Osteoblast (primary cell): ENCODE measurements around the gene AOAH. TPM values are rescaled to one million over a fixed set of nuclear protein-coding genes. Genes with fewer than 3 reads are reported as not detected.
"Not testable (repeated sequence)": the region's sequence is repeated elsewhere in the genome, so short reads cannot be mapped to it uniquely, and the experiment has no call there.

Experiments
- DNase-seq: peaks from one replicate; pipeline ENCODE4 v3.0.0; 2011; ENCODE audit warnings: low spot score, mixed read lengths; ENCODE audit not compliant: insufficient read length; ENCODE audit errors: missing footprints
- H2AFZ ChIP-seq: 2 replicates; pipeline ENCODE4 v1.6.0; 2011; ENCODE audit warnings: mild to moderate bottlenecking, low read length
- H3K27ac ChIP-seq: 2 replicates; pipeline ENCODE4 v1.5.1; 2011; ENCODE audit warnings: mild to moderate bottlenecking, low read depth, low read length, moderate library complexity
- H3K27me3 ChIP-seq: 2 replicates; pipeline ENCODE4 v1.6.0; 2012; ENCODE audit warnings: mild to moderate bottlenecking, control low read depth, inconsistent platforms, low read length, moderate library complexity; ENCODE audit not compliant: insufficient read depth
- H3K36me3 ChIP-seq: 2 replicates; pipeline ENCODE4 v1.5.1; 2011; ENCODE audit warnings: mild to moderate bottlenecking, low read length, control low read depth, moderate library complexity; ENCODE audit not compliant: insufficient read depth
- H3K4me1 ChIP-seq: 2 replicates; pipeline ENCODE4 v1.5.1; 2011; ENCODE audit warnings: mild to moderate bottlenecking, low read length, control low read depth, moderate library complexity; ENCODE audit not compliant: insufficient read depth
- H3K4me2 ChIP-seq: 2 replicates; pipeline ENCODE4 v1.6.0; 2011; ENCODE audit warnings: mild to moderate bottlenecking, low read length; ENCODE audit not compliant: insufficient read depth
- H3K4me3 ChIP-seq: fragments of 200-600 bp; sonication (generic); 3 replicates; pipeline ENCODE4 v1.5.1; 2012; ENCODE audit warnings: mild to moderate bottlenecking, low read length, inconsistent platforms; ENCODE audit not compliant: insufficient read depth
- H3K79me2 ChIP-seq: 2 replicates; pipeline ENCODE4 v1.6.0; 2012; ENCODE audit warnings: mild to moderate bottlenecking, low read length, control low read depth, inconsistent platforms; ENCODE audit not compliant: insufficient read depth
- H3K9me3 ChIP-seq: 2 replicates; pipeline ENCODE4 v1.5.1; 2011; ENCODE audit warnings: low read depth, low read length, control low read depth
- H4K20me1 ChIP-seq: 2 replicates; pipeline ENCODE4 v1.6.0; 2012; ENCODE audit warnings: mild to moderate bottlenecking, low read length, control low read depth; ENCODE audit not compliant: insufficient read depth
- total RNA-seq: library from RNA; depleted of rRNA; stranded (reverse); fragments of >200 nt; gene quantifications from 2 replicates; pipeline ENCODE4 v1.2.3, GENCODE V29; 2012
- TF ChIP-seq, protein P1 (sequence below): IDR thresholded peaks from 2 replicates; pipeline ENCODE4 v1.5.1; 2011; ENCODE audit warnings: mild to moderate bottlenecking, low read depth, low read length, moderate library complexity; ENCODE audit errors: extremely low read depth

AOAH gene
- total RNA-seq, 1 donor, result under 0.01 TPM

DNA sequence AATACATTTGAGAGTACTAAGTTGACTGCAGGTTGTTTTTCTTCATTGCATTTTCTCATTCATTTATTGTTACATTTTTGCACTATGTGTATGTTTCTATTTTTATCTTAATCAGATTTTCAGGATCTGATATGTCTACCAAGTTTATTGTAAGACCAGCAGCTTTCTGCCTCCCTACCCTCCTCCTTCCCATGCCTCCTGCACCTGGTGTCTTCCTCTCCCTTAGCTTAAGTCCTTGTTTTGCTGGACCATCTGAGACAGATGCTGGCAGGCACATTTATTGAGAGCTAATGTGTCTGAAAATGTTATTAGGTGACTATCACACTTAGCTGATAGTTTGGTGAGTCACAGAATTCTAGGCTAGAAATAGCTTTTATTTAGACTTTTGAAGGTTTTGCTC is 255.1 kb downstream of the AOAH start:
- H3K27me3 ChIP-seq, result peaks cover 6% of the 10 kb centered on the region
- TF ChIP-seq, protein P1, sequence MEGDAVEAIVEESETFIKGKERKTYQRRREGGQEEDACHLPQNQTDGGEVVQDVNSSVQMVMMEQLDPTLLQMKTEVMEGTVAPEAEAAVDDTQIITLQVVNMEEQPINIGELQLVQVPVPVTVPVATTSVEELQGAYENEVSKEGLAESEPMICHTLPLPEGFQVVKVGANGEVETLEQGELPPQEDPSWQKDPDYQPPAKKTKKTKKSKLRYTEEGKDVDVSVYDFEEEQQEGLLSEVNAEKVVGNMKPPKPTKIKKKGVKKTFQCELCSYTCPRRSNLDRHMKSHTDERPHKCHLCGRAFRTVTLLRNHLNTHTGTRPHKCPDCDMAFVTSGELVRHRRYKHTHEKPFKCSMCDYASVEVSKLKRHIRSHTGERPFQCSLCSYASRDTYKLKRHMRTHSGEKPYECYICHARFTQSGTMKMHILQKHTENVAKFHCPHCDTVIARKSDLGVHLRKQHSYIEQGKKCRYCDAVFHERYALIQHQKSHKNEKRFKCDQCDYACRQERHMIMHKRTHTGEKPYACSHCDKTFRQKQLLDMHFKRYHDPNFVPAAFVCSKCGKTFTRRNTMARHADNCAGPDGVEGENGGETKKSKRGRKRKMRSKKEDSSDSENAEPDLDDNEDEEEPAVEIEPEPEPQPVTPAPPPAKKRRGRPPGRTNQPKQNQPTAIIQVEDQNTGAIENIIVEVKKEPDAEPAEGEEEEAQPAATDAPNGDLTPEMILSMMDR, result no peak
- peaks cover 15% of the 10 kb centered on the region for H3K4me1 ChIP-seq
- no peaks in the 10 kb centered on the region for H3K9me3 ChIP-seq
- H3K4me2 ChIP-seq, result no peak overlapping the region
- H3K79me2 ChIP-seq, result no peaks in the 10 kb centered on the region
- no peak overlapping the region for H3K27ac ChIP-seq
- no peak for DNase-seq
- H4K20me1 ChIP-seq, result no peaks in the 10 kb centered on the region
- no peak overlapping the region for H3K4me3 ChIP-seq
- no peaks in the 10 kb centered on the region for H3K36me3 ChIP-seq
- no peak overlapping the region for H2AFZ ChIP-seq

DNA sequence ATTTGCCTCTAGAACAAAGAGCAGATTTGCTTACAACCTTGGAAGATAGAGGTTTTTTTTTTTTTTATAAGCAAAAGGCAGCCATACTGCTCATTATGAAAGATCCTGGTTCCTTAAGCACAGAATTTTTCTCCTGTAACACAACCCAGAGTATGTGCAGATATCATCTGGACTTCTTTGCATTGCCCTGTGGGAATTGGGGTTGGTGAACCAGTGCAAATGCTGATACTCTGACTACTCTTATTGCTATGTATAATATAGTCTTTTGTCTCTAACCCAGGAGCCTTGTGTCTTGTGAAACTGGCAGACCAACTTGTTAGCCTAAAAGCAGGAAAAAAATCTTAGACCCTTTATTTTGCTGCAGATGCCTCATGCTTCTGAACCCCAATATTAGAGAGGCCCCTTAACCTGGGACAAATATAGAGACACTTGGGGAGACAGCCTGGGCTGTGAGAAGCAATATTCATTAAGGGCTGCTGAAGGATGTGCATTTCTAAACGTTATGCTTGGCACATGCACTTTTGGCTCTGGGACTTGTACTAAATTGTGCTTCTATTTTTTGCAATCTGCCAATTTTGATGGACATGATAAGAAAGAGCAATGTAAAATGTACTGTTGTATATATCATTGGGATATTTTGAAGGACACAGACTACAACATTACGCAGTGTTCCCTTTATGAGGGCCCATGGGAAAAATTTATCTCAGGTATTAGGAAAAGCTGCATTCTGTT is 255.8 kb downstream of the AOAH start:
- Histone ChIP-seq H3K27ac (peak overlapping the region; percentile 23), H3K4me1 (peaks cover 15% of the 10 kb centered on the region), H3K36me3 (no peaks in the 10 kb centered on the region), H3K79me2 (no peaks in the 10 kb centered on the region), H3K4me2 (peak overlapping the region; percentile 36), H2AFZ (no peak overlapping the region), H3K27me3 (peaks cover 7% of the 10 kb centered on the region), H3K4me3 (no peak overlapping the region), H3K9me3 (no peaks in the 10 kb centered on the region), H4K20me1 (no peaks in the 10 kb centered on the region)
- no peak for DNase-seq
- TF ChIP-seq, protein P1, result no peak

DNA sequence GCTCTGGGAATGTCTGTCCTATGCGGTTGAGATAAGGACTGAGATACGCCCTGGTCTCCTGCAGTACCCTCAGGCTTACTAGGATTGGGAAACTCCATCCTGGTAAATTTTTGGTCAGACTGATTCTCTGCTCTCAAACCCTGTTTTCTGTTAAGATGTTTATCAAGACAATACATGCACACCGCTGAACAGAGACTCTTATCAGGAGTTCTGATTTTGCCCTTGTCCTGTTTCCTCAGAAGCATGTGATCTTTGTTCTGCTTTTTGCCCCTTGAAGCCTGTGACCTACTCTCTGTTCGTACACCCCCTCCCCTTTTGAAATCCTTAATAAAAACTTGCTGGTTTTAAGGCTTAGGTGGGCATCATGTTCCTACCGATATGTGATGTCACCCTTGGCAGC is 258.3 kb downstream of the AOAH start:
- peaks cover 15% of the 10 kb centered on the region for H3K4me1 ChIP-seq
- not testable (repeated sequence) for H3K36me3 ChIP-seq, DNase-seq

DNA sequence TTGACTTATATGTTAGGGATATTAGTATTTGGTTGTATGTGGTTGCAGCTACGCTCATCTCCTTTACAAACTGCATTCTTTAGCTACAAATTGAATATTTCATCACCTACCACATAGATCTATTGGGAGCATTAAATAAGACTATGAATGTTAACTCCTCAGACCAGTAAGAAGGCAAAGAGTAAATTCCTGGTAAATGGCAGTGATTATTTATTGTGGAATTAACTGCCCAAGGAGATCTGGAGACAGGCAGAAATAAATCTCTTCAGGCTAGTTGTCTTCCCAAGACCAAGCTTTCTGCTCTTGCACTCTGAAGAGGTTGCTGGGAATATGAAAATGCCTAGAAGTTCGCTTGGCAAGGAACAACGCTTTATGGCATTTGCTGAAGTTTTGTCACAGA is 260.0 kb downstream of the AOAH start:
- no peak for DNase-seq
- no peaks in the 10 kb centered on the region for H3K79me2 ChIP-seq
- H3K4me1 ChIP-seq, result peaks cover 14% of the 10 kb centered on the region
- TF ChIP-seq, protein P1, result no peak
- no peak overlapping the region for H3K4me2 ChIP-seq
- no peak overlapping the region for H2AFZ ChIP-seq
- no peak overlapping the region for H3K4me3 ChIP-seq
- peaks cover 12% of the 10 kb centered on the region for H3K27me3 ChIP-seq
- H4K20me1 ChIP-seq, result no peaks in the 10 kb centered on the region
- no peaks in the 10 kb centered on the region for H3K9me3 ChIP-seq
- H3K36me3 ChIP-seq, result no peaks in the 10 kb centered on the region
- no peak overlapping the region for H3K27ac ChIP-seq

More for the DNA sequence above, 258.3 kb downstream of the AOAH start:
- H3K79me2 ChIP-seq, H3K4me2 ChIP-seq, H2AFZ ChIP-seq, H3K27ac ChIP-seq, H3K4me3 ChIP-seq, H3K9me3 ChIP-seq, H4K20me1 ChIP-seq: not testable (repeated sequence)
- peaks cover 12% of the 10 kb centered on the region for H3K27me3 ChIP-seq
